Activated CD8-positive, alpha-beta T cell treated with anti-CD3 and anti-CD28 coated beads for 36 hours (primary cell): ENCODE results near the gene FBXO4. TPM values are rescaled to one million over a fixed set of nuclear protein-coding genes. Genes with fewer than 3 reads are reported as not detected.

ENCODE experiments used
- ATAC-seq: fragments of 200-7000 bp; cut with Tn5 transposase; one replicate; pipeline ENCODE4 v1.10.0; 2021; ENCODE audit warnings: mild to moderate bottlenecking, moderate library complexity
- CTCF ChIA-PET: fragments of 350-600 bp; sonication (Branson Sonifier 250); formaldehyde crosslinking; loops from one replicate; lab custom pipeline; 2021; ENCODE audit warnings: antibody characterized with exemption; lab: Charles Lee
- POLR2A ChIA-PET: fragments of 350-600 bp; sonication (Branson Sonifier 250); formaldehyde crosslinking; loops from one replicate; lab custom pipeline; 2021; ENCODE audit warnings: antibody characterized with exemption; lab: Charles Lee
- DNase-seq: peaks from one replicate; pipeline ENCODE4 v3.0.0-alpha.2; 2020
- H3K27ac Mint-ChIP-seq: one replicate; pipeline ENCODE4 v1.8.0; 2021; ENCODE audit warnings: mild to moderate bottlenecking, mixed read lengths
- H3K27me3 Mint-ChIP-seq: one replicate; pipeline ENCODE4 v1.8.0; 2021; ENCODE audit warnings: mixed read lengths
- H3K36me3 Mint-ChIP-seq: one replicate; pipeline ENCODE4 v1.8.0; 2021; ENCODE audit warnings: low read depth, mixed read lengths
- H3K4me1 Mint-ChIP-seq: one replicate; pipeline ENCODE4 v1.8.0; 2021; ENCODE audit warnings: low read depth, mixed read lengths
- H3K4me3 Mint-ChIP-seq: one replicate; pipeline ENCODE4 v1.8.0; 2021; ENCODE audit warnings: mild to moderate bottlenecking, moderate library complexity, mixed read lengths
- H3K9me3 Mint-ChIP-seq: one replicate; pipeline ENCODE4 v1.8.0; 2021; ENCODE audit warnings: mixed read lengths
- intact Hi-C: fragments of 100-400 bp; cut with micrococcal nuclease; formaldehyde crosslinking; loops from one replicate; pipeline ENCODE4 v1.10.0; 2022
- total RNA-seq, 2 experiments: library from RNA; stranded (reverse); gene quantifications; one replicate each; pipeline ENCODE4 v1.2.3, GENCODE V29; 2021
- TF ChIP-seq, protein P1 (sequence below): fragments of 200-600 bp; IDR thresholded peaks from one replicate; pipeline ENCODE4 v1.8.0; 2022; ENCODE audit warnings: antibody characterized with exemption, mild to moderate bottlenecking

The FBXO4 gene
- total RNA-seq, 2 experiments from 2014 or later, result 18.5 to 21.0 TPM

DNA sequence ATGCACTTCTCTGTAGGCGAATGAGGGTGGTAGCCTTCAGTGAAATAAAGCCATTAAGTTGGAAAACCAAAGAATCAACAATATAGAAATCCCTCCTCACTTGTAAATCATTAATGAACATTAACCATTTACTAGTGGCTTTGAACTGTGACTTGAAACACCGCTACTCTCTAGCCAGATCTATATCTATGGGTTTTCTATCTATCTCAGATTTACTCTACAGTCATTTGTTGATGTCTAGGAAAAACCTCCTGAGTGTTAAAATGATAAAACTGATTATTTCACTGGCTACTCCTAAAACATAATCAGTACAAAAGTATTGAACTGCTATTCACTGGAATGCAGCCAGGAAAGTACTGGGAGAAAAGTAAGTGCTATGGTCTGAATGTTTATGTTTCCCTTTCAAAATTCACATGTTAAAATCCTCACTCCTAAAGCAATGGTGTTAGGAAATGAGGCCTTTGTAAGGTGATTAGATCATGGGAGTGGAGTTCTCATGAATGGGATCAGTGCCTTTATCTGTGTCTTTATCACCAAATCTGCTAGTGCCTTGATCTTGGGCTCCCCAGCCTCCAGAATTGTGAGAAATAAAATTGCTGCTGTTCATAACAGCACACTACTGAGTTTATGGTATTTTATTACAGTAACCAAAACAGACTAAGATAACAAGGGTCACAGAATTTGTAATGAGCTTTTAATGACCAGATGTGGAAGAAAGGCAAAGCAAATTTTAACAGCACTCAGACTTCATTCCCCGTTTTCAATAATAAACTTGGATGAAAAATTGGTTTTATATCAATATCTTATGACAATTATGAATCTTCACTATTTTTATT lies 46.2 kb upstream of the FBXO4 start:
- Mint-ChIP-seq H3K4me3 (no peak overlapping the region), H3K27me3 (peaks cover 3% of the 10 kb centered on the region), H3K4me1 (peaks cover 10% of the 10 kb centered on the region), H3K27ac (no peak overlapping the region), H3K9me3 (no peaks in the 10 kb centered on the region), H3K36me3 (no peaks in the 10 kb centered on the region)
- DNase-seq, result no peak
- ChIA-PET POLR2A (no interaction called here), CTCF (interaction anchor here (1.0 kb wide), 1 partner anchor 22 kb away, joined by 3 read pairs; no protein-coding TSS in a partner anchor)
- intact Hi-C loops, result no loop called here
- TF ChIP-seq, protein P1, sequence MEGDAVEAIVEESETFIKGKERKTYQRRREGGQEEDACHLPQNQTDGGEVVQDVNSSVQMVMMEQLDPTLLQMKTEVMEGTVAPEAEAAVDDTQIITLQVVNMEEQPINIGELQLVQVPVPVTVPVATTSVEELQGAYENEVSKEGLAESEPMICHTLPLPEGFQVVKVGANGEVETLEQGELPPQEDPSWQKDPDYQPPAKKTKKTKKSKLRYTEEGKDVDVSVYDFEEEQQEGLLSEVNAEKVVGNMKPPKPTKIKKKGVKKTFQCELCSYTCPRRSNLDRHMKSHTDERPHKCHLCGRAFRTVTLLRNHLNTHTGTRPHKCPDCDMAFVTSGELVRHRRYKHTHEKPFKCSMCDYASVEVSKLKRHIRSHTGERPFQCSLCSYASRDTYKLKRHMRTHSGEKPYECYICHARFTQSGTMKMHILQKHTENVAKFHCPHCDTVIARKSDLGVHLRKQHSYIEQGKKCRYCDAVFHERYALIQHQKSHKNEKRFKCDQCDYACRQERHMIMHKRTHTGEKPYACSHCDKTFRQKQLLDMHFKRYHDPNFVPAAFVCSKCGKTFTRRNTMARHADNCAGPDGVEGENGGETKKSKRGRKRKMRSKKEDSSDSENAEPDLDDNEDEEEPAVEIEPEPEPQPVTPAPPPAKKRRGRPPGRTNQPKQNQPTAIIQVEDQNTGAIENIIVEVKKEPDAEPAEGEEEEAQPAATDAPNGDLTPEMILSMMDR, result no peak
- no peak for ATAC-seq

- H3K27ac Mint-ChIP-seq, result no peak overlapping the region
- no peak for DNase-seq
- H3K27me3 Mint-ChIP-seq, result peaks cover 6% of the 10 kb centered on the region
- no peak overlapping the region for H3K4me3 Mint-ChIP-seq
- H3K9me3 Mint-ChIP-seq, result no peaks in the 10 kb centered on the region
- ChIA-PET POLR2A (interaction anchor here (1.0 to 1.1 kb wide), 2 partner anchors 9 to 12 kb away, joined by 3 read pairs; partner anchors contain the start of gene OXCT1), CTCF (interaction anchor here (0.8 kb wide), 1 partner anchor 26 kb away, joined by 3 read pairs; no protein-coding TSS in a partner anchor)
- H3K36me3 Mint-ChIP-seq, result no peaks in the 10 kb centered on the region
- TF ChIP-seq, protein P1, result no peak
- intact Hi-C loops, result no loop called here
- H3K4me1 Mint-ChIP-seq, result no peaks in the 10 kb centered on the region
- ATAC-seq, result no peak
Observed at GRCh38 chr5:41882765-41883164, 42.3 kb upstream of the FBXO4 start.

- H3K4me3 Mint-ChIP-seq, result no peak overlapping the region
- intact Hi-C loops, result no loop called here
- POLR2A ChIA-PET, result interaction anchor here (1.0 to 1.1 kb wide), 2 partner anchors 9 to 13 kb away, joined by 3 read pairs; partner anchors contain the start of gene OXCT1
- CTCF ChIA-PET, result interaction anchor here (0.8 kb wide), 1 partner anchor 27 kb away, joined by 3 read pairs; no protein-coding TSS in a partner anchor
- no peaks in the 10 kb centered on the region for H3K9me3 Mint-ChIP-seq
- H3K27ac Mint-ChIP-seq, result no peak overlapping the region
- TF ChIP-seq, protein P1, result no peak
- DNase-seq, result no peak
- H3K4me1 Mint-ChIP-seq, result no peaks in the 10 kb centered on the region
- H3K27me3 Mint-ChIP-seq, result peaks cover 10% of the 10 kb centered on the region
- ATAC-seq, result no peak
- H3K36me3 Mint-ChIP-seq, result no peaks in the 10 kb centered on the region
Observed at GRCh38 chr5:41883243-41883642, 41.8 kb upstream of the FBXO4 start.

DNA sequence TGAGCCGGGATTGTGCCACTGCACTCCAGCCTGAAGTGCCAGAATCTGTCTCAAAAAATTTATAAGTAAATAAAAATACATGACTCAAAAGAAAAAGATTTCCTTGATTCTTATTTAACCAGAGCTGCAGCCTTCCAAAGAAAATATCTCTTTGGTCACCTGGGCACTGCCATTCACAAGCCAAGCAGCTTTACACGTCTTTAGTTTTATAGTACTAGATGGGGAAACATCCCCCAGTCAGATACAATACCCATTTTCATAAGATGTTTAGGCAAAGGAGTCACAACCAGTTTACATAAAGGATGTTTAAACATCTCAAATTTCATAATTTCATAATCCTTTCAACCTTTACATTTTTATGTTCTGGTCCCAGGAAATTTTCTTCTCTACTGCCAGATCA lies 41.1 kb upstream of the FBXO4 start:
- H3K4me3 Mint-ChIP-seq, result no peak overlapping the region
- ChIA-PET POLR2A (interaction anchor here (1.1 kb wide), 1 partner anchor 13 kb away, joined by 3 read pairs; the partner anchor contains the start of gene OXCT1), CTCF (no interaction called here)

More for the DNA sequence above, 41.1 kb upstream of the FBXO4 start:
- TF ChIP-seq, protein P1, result no peak
- DNase-seq, result no peak
- Mint-ChIP-seq H3K9me3 (no peaks in the 10 kb centered on the region), H3K27ac (no peak overlapping the region), H3K27me3 (peaks cover 10% of the 10 kb centered on the region), H3K4me1 (no peaks in the 10 kb centered on the region), H3K36me3 (no peaks in the 10 kb centered on the region)
- ATAC-seq, result no peak
- intact Hi-C loops, result no loop called here
